Epithelial cell of esophagus (primary cell): Measurements from ENCODE around the gene CSF1R.
"Not testable (repeated sequence)": the region's sequence is repeated elsewhere in the genome, so short reads cannot be mapped to it uniquely, and the experiment has no call there.

Experiments
- DNase-seq: peaks from one replicate; pipeline ENCODE4 v3.0.0; 2010; ENCODE audit warnings: low read depth
- H3K4me3 ChIP-seq: 2 replicates; pipeline ENCODE4 v1.5.1; 2011; ENCODE audit warnings: mild to moderate bottlenecking, low read length, control low read depth
- CTCF ChIP-seq: IDR thresholded peaks from 2 replicates; pipeline ENCODE4 v1.5.1; 2011; ENCODE audit warnings: low read depth, mild to moderate bottlenecking, low read length, control low read depth, inconsistent platforms; ENCODE audit not compliant: insufficient read depth; ENCODE audit errors: missing control alignments

CSF1R gene

GRCh38 chr5:150055326-150056074, 30.9 kb downstream of the CSF1R start:
- DNase-seq, result no peak
- no peak overlapping the region for H3K4me3 ChIP-seq
- no peak for TF ChIP-seq CTCF

- no peak for DNase-seq
- H3K4me3 ChIP-seq, result no peak overlapping the region
- no peak for TF ChIP-seq CTCF
Observed at GRCh38 chr5:150054569-150054968, 31.8 kb downstream of the CSF1R start.

- no peak for DNase-seq
- no peak for TF ChIP-seq CTCF
Observed at GRCh38 chr5:150053713-150054392, 32.5 kb downstream of the CSF1R start.

GRCh38 chr5:150052956-150053712, 33.2 kb downstream of the CSF1R start:
- DNase-seq, result peak; percentile 71
- TF ChIP-seq CTCF, result no peak
- no peak overlapping the region for H3K4me3 ChIP-seq

More at GRCh38 chr5:150053713-150054392, 32.5 kb downstream of the CSF1R start:
- H3K4me3 ChIP-seq, result no peak overlapping the region

GRCh38 chr5:150052226-150052955, 34.0 kb downstream of the CSF1R start:
- no peak for TF ChIP-seq CTCF
- H3K4me3 ChIP-seq, result no peak overlapping the region
- no peak for DNase-seq

- no peak for TF ChIP-seq CTCF
- DNase-seq, result no peak
- no peak overlapping the region for H3K4me3 ChIP-seq
Observed at GRCh38 chr5:150051657-150052195, 34.6 kb downstream of the CSF1R start.

- DNase-seq, result peak; percentile 88
- not testable (repeated sequence) for H3K4me3 ChIP-seq
Observed at GRCh38 chr5:150050172-150050811, 36.1 kb downstream of the CSF1R start.
